Measurements from ENCODE around the gene PRKAR2A.
"Not testable (repeated sequence)": the region's sequence is repeated elsewhere in the genome, so short reads cannot be mapped to it uniquely, and the experiment has no call there.

PRKAR2A gene

GRCh38 chr3:48725185-48725855, 122.4 kb downstream of the PRKAR2A start:
- not testable (repeated sequence) for DNase-seq

GRCh38 chr3:48723725-48724124, 123.9 kb downstream of the PRKAR2A start:
- DNase-seq, result no peak

GRCh38 chr3:48723293-48723692, 124.4 kb downstream of the PRKAR2A start:
- not testable (repeated sequence) for DNase-seq

- DNase-seq, result peak; percentile 95
Observed at GRCh38 chr3:48716982-48717746, 130.5 kb downstream of the PRKAR2A start, which contains the start of gene IP6K2. Gene IP6K2, minus strand, starts transcription at chr3:48717221. Its CDS starts 21,930 bp downstream, at chr3:48695291.

- no peak for DNase-seq
Observed at GRCh38 chr3:48716508-48716981, 131.1 kb downstream of the PRKAR2A start.

GRCh38 chr3:48715174-48715800, 132.4 kb downstream of the PRKAR2A start:
- no peak for DNase-seq

GRCh38 chr3:48711727-48712126, 135.9 kb downstream of the PRKAR2A start:
- DNase-seq, result no peak

GRCh38 chr3:48709051-48709461, 138.6 kb downstream of the PRKAR2A start:
- no peak for DNase-seq

GRCh38 chr3:48708481-48708889, 139.2 kb downstream of the PRKAR2A start:
- DNase-seq, result no peak

- DNase-seq, result no peak
Observed at GRCh38 chr3:48707157-48707556, 140.5 kb downstream of the PRKAR2A start.

- DNase-seq, result no peak
Observed at GRCh38 chr3:48702320-48702920, 145.3 kb downstream of the PRKAR2A start.

- no peak for DNase-seq
Observed at GRCh38 chr3:48700731-48701405, 146.8 kb downstream of the PRKAR2A start.

GRCh38 chr3:48698891-48699290, 148.8 kb downstream of the PRKAR2A start:
- DNase-seq, result no peak

GRCh38 chr3:48697952-48698351, 149.7 kb downstream of the PRKAR2A start:
- DNase-seq, result no peak

GRCh38 chr3:48696601-48697000, 151.1 kb downstream of the PRKAR2A start:
- no peak for DNase-seq
